Measurements from ENCODE around the gene LAMA1. TPM values are rescaled to one million over a fixed set of nuclear protein-coding genes. Genes with fewer than 3 reads are reported as not detected.

LAMA1 gene
- total RNA-seq, 4 donors from 2014 or later = 1.1 to 4.6 (median 1.3) TPM

GRCh38 chr18:7017013-7017412 lies 100.6 kb downstream of the LAMA1 start:
- no peak for TF ChIP-seq CTCF (IDR thresholded peaks at IDR 0.05; ENCODE audit: low read depth)

GRCh38 chr18:7011142-7011541 lies 106.5 kb downstream of the LAMA1 start:
- no peak for TF ChIP-seq CTCF (IDR thresholded peaks at IDR 0.05; ENCODE audit: low read depth)

DNA sequence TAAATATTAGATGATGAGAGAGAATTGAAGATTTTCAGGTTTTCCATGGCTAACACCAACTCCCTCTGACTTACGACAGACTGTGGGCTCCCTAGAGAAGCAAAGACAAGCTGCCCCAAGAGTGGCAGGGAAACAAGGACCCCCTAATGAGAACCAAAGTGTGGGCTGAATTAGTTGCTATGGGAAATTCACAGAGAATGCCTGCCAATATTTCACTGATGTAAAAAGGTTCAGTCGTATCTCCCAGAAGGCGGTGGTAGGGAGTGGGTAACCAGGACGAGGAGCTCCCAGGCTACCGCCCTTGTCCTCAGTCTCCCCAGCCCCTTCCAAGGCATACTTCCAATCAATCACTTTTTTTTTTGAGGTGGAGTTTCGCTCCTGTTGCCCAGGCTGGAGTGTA lies 113.6 kb downstream of the LAMA1 start:
- TF ChIP-seq CTCF (IDR thresholded peaks at IDR 0.05; ENCODE audit: low read depth) = no peak

- TF ChIP-seq CTCF (IDR thresholded peaks at IDR 0.05; ENCODE audit: low read depth) = no peak
Measured at GRCh38 chr18:7002107-7002506, 115.5 kb downstream of the LAMA1 start.

DNA sequence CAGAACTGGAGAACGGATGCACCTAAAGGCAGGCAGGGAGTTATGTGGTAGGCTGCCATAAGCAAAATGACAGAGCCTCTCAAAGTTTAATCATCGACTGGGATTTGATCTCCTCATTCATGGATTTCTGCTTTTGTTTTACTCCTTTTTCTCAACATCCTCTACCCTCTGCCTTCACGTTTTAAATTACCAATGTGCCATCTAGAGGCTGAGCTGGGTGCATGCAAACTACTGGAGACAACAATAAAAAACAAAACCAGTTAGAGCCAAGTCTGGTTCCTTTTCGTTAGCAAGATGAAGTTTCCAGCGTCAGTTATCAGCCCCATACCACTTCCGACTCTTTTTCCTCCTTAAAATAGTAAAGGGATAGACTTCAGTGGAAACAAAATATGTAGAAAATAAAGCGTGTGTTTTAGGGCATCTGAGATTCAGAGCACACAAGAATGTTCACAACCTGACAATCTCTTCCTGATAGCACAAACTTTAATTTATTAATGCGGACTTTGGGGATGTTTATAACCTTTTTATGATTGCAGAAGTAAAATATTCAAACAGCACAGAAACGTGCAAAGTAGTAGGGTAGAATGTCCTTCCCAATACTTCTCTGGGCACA lies 117.0 kb downstream of the LAMA1 start:
- no peak for TF ChIP-seq CTCF (IDR thresholded peaks at IDR 0.05; ENCODE audit: low read depth)

- no peak for TF ChIP-seq CTCF (IDR thresholded peaks at IDR 0.05; ENCODE audit: low read depth)
Measured at GRCh38 chr18:6997808-6998207, 119.8 kb downstream of the LAMA1 start.

GRCh38 chr18:6994771-6995430 lies 122.7 kb downstream of the LAMA1 start:
- TF ChIP-seq CTCF (IDR thresholded peaks at IDR 0.05; ENCODE audit: low read depth) = no peak
